IMR-90 (cell line): ENCODE results near the gene PRIMA1.

Source experiments
- CEBPB ChIP-seq: IDR thresholded peaks from 2 replicates; pipeline ENCODE4 v1.6.1; 2012; ENCODE audit warnings: low read depth, low read length, improper control_type of control experiment
- CHD1 ChIP-seq: IDR thresholded peaks from 2 replicates; pipeline ENCODE4 v1.6.1; 2012; ENCODE audit warnings: low read depth, low read length, improper control_type of control experiment
- CTCF ChIP-seq: conservative IDR thresholded peaks from 2 replicates; pipeline ENCODE4 v1.5.1; 2012; ENCODE audit warnings: mild to moderate bottlenecking, low read depth, low read length, improper control_type of control experiment
- ELK1 ChIP-seq: fragments of 150-350 bp; IDR thresholded peaks from 2 replicates; pipeline ENCODE4 v1.6.1; 2016; ENCODE audit warnings: low read depth, mild to moderate bottlenecking, low read length, moderate library complexity, borderline replicate concordance
- FOS ChIP-seq: fragments of 150-350 bp; IDR thresholded peaks from 2 replicates; pipeline ENCODE4 v1.6.1; 2016; ENCODE audit warnings: low read depth, low read length
- MXI1 ChIP-seq: IDR thresholded peaks from 2 replicates; pipeline ENCODE4 v1.6.1; 2012; ENCODE audit warnings: low read depth, mild to moderate bottlenecking, low read length, moderate library complexity, borderline replicate concordance
- NFE2L2 ChIP-seq: fragments of 150-350 bp; IDR thresholded peaks from 2 replicates; pipeline ENCODE4 v1.6.1; 2016; ENCODE audit warnings: low read depth, mild to moderate bottlenecking, low read length
- POLR2A ChIP-seq: IDR thresholded peaks from 2 replicates; pipeline ENCODE4 v1.6.1; 2012; ENCODE audit warnings: mild to moderate bottlenecking, low read depth, low read length
- RAD21 ChIP-seq: IDR thresholded peaks from 2 replicates; pipeline ENCODE4 v1.6.1; 2012; ENCODE audit warnings: low read length, improper control_type of control experiment
- RCOR1 ChIP-seq: IDR thresholded peaks from 2 replicates; pipeline ENCODE4 v1.6.1; 2012; ENCODE audit warnings: mild to moderate bottlenecking, low read length, improper control_type of control experiment; ENCODE audit not compliant: insufficient replicate concordance
- RFX5 ChIP-seq: IDR thresholded peaks from 2 replicates; pipeline ENCODE4 v1.8.0; 2012; ENCODE audit warnings: low read depth, mild to moderate bottlenecking, low read length, moderate library complexity
- SMC3 ChIP-seq: fragments of 150-350 bp; IDR thresholded peaks from 2 replicates; pipeline ENCODE4 v1.6.1; 2016; ENCODE audit warnings: low read depth, mild to moderate bottlenecking, antibody characterized with exemption, low read length, moderate library complexity
- USF2 ChIP-seq: fragments of 150-350 bp; IDR thresholded peaks from 2 replicates; pipeline ENCODE4 v1.6.1; 2017; ENCODE audit warnings: mild to moderate bottlenecking, antibody characterized with exemption, low read length, low read depth

- TF ChIP-seq ELK1, result no peak
- TF ChIP-seq CTCF, result no peak
- TF ChIP-seq NFE2L2, result no peak
- TF ChIP-seq RCOR1, result no peak
- TF ChIP-seq MXI1, result no peak
- no peak for TF ChIP-seq RAD21
- TF ChIP-seq RFX5, result no peak
- no peak for TF ChIP-seq CEBPB
- TF ChIP-seq FOS, result no peak
- no peak for TF ChIP-seq POLR2A
- no peak for TF ChIP-seq SMC3
- TF ChIP-seq USF2, result no peak
- TF ChIP-seq CHD1, result no peak
Measured at GRCh38 chr14:93818857-93819256, 30.6 kb upstream of the PRIMA1 start.
